DND-41 (cell line): ENCODE results near the gene SMIM14.
A peak's percentile ranks its signal among the peaks of the same experiment; 100 is the strongest.

Experiments
- ATAC-seq: fragments of 200-7000 bp; cut with Tn5 transposase; 3 replicates; pipeline ENCODE4 v1.9.1; 2021; ENCODE audit warnings: low read depth; ENCODE audit not compliant: insufficient read depth
- DNase-seq: peaks from one replicate; pipeline ENCODE4 v3.0.0-alpha.2; 2020
- H2AFZ ChIP-seq: 2 replicates; pipeline ENCODE4 v1.6.0; 2012; ENCODE audit warnings: low read depth, low read length
- H3K27ac ChIP-seq: 2 replicates; pipeline ENCODE4 v1.5.1; 2012; ENCODE audit warnings: low read length, inconsistent platforms
- H3K27me3 ChIP-seq: fragments of 200-600 bp; sonication (generic); 2 replicates; pipeline ENCODE4 v1.6.0; 2012; ENCODE audit warnings: low read length, mild to moderate bottlenecking, inconsistent platforms; ENCODE audit not compliant: insufficient read depth, poor library complexity
- H3K36me3 ChIP-seq: 2 replicates; pipeline ENCODE4 v1.5.1; 2012; ENCODE audit warnings: low read length, inconsistent platforms; ENCODE audit not compliant: insufficient read depth
- H3K4me1 ChIP-seq: 2 replicates; pipeline ENCODE4 v1.5.1; 2012; ENCODE audit warnings: mild to moderate bottlenecking, low read length; ENCODE audit not compliant: insufficient read depth
- H3K4me2 ChIP-seq: 2 replicates; pipeline ENCODE4 v1.6.0; 2012; ENCODE audit warnings: mild to moderate bottlenecking, moderate library complexity, low read length, inconsistent platforms; ENCODE audit not compliant: insufficient read depth
- H3K4me3 ChIP-seq, 2 experiments: fragments of 200-600 bp in 1 of 2; shearing (Covaris generic) in 1 of 2; 2 replicates each; pipeline ENCODE4 v1.5.1; 2012 to 2016; ENCODE audit warnings: inconsistent platforms in 2 of 2, low read length in 2 of 2, mild to moderate bottlenecking in 2 of 2, low read depth in 1 of 2, moderate library complexity in 1 of 2
- H3K79me2 ChIP-seq: 2 replicates; pipeline ENCODE4 v1.6.0; 2012; ENCODE audit warnings: low read length, inconsistent platforms; ENCODE audit not compliant: insufficient read depth
- H3K9ac ChIP-seq: 2 replicates; pipeline ENCODE4 v1.6.0; 2012; ENCODE audit warnings: low read depth, mild to moderate bottlenecking, inconsistent platforms, low read length, moderate library complexity
- H3K9me3 ChIP-seq: 2 replicates; pipeline ENCODE4 v1.5.1; 2012; ENCODE audit warnings: low read length, moderate library complexity, mild to moderate bottlenecking, inconsistent platforms; ENCODE audit not compliant: insufficient read depth, severe bottlenecking
- H4K20me1 ChIP-seq: 2 replicates; pipeline ENCODE4 v1.6.0; 2012; ENCODE audit warnings: low read length; ENCODE audit not compliant: insufficient read depth
- EZH2 ChIP-seq: IDR thresholded peaks from 3 replicates; pipeline ENCODE4 v1.6.1; 2012; ENCODE audit warnings: borderline replicate concordance, low read depth, mild to moderate bottlenecking, moderate library complexity, low read length, inconsistent platforms; ENCODE audit not compliant: severe bottlenecking
- TF ChIP-seq, protein P1 (sequence below): IDR thresholded peaks from 2 replicates; pipeline ENCODE4 v1.5.1; 2012; ENCODE audit warnings: borderline replicate concordance, low read length, moderate library complexity, mild to moderate bottlenecking; ENCODE audit not compliant: poor library complexity, severe bottlenecking; ENCODE audit errors: extremely low read depth

SMIM14 gene

DNA sequence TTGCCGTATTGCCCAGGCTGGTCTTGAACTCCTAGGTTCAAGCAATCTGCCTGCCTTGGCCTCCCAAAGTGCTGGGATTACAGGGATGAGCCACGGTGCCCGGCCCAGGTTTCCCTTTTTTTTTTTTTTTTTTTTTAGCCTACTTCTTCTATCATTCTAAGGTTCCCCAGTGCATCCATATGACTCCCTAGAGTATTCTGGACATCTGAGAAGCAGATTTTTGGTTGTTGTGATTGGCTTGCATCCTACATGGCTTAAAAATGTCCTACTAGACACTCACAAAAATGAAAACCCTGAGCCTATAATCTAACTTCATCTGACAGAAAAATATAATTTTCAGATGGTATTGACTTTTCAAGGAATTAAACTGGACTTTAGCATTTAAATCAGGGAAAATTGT is 41.7 kb downstream of the SMIM14 start:
- no peak overlapping the region for H3K27ac ChIP-seq
- DNase-seq (no peak), ATAC-seq (no peak)
- no peaks in the 10 kb centered on the region for H3K79me2 ChIP-seq
- no peaks in the 10 kb centered on the region for H3K9me3 ChIP-seq
- no peaks in the 10 kb centered on the region for H3K4me1 ChIP-seq
- TF ChIP-seq, protein P1, sequence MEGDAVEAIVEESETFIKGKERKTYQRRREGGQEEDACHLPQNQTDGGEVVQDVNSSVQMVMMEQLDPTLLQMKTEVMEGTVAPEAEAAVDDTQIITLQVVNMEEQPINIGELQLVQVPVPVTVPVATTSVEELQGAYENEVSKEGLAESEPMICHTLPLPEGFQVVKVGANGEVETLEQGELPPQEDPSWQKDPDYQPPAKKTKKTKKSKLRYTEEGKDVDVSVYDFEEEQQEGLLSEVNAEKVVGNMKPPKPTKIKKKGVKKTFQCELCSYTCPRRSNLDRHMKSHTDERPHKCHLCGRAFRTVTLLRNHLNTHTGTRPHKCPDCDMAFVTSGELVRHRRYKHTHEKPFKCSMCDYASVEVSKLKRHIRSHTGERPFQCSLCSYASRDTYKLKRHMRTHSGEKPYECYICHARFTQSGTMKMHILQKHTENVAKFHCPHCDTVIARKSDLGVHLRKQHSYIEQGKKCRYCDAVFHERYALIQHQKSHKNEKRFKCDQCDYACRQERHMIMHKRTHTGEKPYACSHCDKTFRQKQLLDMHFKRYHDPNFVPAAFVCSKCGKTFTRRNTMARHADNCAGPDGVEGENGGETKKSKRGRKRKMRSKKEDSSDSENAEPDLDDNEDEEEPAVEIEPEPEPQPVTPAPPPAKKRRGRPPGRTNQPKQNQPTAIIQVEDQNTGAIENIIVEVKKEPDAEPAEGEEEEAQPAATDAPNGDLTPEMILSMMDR = no peak
- TF ChIP-seq EZH2 = no peak
- no peaks in the 10 kb centered on the region for H4K20me1 ChIP-seq
- H2AFZ ChIP-seq = no peak overlapping the region
- no peak overlapping the region for H3K4me3 ChIP-seq
- H3K4me2 ChIP-seq = no peak overlapping the region
- no peaks in the 10 kb centered on the region for H3K36me3 ChIP-seq
- no peaks in the 10 kb centered on the region for H3K27me3 ChIP-seq
- no peak overlapping the region for H3K9ac ChIP-seq

DNA sequence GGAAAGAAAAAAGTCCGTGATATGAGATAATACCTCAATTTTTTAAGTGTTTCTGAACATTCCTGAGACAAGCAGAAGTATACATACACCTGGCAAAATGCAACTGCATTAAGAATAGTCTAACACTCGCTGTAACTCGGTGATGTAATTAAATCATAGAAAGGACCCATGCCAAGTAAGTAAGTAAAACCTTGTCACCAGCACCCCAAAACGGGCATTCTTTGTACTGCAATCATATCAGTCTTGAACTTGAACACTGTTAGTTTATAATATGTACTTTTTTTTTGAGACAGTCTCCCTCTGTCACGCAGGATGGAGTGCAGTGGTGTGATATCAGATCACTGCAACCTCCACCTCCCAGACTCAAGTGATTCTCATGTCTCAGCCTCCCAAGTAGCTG is 47.4 kb downstream of the SMIM14 start:
- TF ChIP-seq, protein P1 = peak; percentile 26
- TF ChIP-seq EZH2 = no peak
- Histone ChIP-seq H2AFZ (no peak overlapping the region), H4K20me1 (no peaks in the 10 kb centered on the region), H3K36me3 (no peaks in the 10 kb centered on the region), H3K9ac (no peak overlapping the region), H3K79me2 (no peaks in the 10 kb centered on the region), H3K9me3 (no peaks in the 10 kb centered on the region), H3K27me3 (no peaks in the 10 kb centered on the region), H3K4me1 (no peaks in the 10 kb centered on the region), H3K4me2 (no peak overlapping the region), H3K27ac (no peak overlapping the region), H3K4me3 (no peak overlapping the region)
- DNase-seq (no peak), ATAC-seq (no peak)

DNA sequence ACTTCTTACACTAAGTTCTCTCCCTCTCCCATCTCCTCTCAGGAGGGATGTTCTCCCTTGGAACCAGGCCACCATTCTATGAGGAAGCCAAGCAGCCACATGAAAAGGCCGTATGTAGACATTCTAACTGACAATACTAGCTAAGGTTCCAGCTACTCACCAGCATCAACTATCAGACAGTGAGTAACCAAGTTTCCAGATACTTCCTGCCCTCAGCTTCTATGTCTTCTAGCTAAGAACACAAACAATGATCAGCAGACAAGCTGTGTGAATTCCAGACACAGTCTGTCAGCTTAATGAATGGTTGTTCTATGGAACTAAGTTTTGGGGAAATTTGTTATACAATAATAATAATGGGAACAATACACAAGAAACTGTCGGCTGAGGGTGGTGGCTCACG is 50.8 kb downstream of the SMIM14 start:
- Histone ChIP-seq H3K9ac (no peak overlapping the region), H3K36me3 (no peaks in the 10 kb centered on the region), H3K4me1 (no peaks in the 10 kb centered on the region), H3K27me3 (no peaks in the 10 kb centered on the region), H3K79me2 (no peaks in the 10 kb centered on the region), H3K27ac (no peak overlapping the region), H2AFZ (no peak overlapping the region), H3K4me3 (no peak overlapping the region), H3K9me3 (no peaks in the 10 kb centered on the region), H3K4me2 (no peak overlapping the region), H4K20me1 (no peaks in the 10 kb centered on the region)
- no peak for DNase-seq
- peak; percentile 47; the same call in 1 of the 3 replicates for ATAC-seq
- TF ChIP-seq, protein P1 = no peak
- TF ChIP-seq EZH2 = no peak

DNA sequence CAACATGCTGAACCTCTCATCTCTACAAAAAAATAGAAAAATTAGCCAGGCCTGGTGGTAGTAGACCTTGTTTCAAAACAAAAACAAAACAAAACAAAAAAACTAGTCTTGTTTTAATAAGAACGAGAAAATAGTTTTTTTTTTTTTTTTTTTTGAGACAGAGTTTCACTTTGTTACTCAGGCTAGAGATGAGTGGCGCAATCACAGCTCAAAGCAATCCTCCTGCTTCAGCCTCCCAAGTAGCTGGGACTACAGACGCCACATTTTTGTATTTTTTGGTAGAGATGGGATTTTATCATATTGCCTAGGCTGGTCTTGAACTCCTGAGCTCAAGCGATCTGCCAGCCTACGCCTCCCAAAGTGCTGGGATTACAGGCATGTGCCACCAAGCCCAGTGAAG is 63.7 kb downstream of the SMIM14 start:
- H3K4me2 ChIP-seq = no peak overlapping the region
- H2AFZ ChIP-seq = no peak overlapping the region
- no peak overlapping the region for H3K4me3 ChIP-seq
- no peaks in the 10 kb centered on the region for H4K20me1 ChIP-seq
- H3K79me2 ChIP-seq = no peaks in the 10 kb centered on the region
- ATAC-seq (no peak), DNase-seq (no peak)
- H3K36me3 ChIP-seq = no peaks in the 10 kb centered on the region
- TF ChIP-seq, protein P1 = no peak
- no peak for TF ChIP-seq EZH2
- no peaks in the 10 kb centered on the region for H3K4me1 ChIP-seq
- no peaks in the 10 kb centered on the region for H3K9me3 ChIP-seq
- H3K27ac ChIP-seq = no peak overlapping the region
- no peaks in the 10 kb centered on the region for H3K27me3 ChIP-seq
- no peak overlapping the region for H3K9ac ChIP-seq
